ENCODE results near the gene MAK.

DNA sequence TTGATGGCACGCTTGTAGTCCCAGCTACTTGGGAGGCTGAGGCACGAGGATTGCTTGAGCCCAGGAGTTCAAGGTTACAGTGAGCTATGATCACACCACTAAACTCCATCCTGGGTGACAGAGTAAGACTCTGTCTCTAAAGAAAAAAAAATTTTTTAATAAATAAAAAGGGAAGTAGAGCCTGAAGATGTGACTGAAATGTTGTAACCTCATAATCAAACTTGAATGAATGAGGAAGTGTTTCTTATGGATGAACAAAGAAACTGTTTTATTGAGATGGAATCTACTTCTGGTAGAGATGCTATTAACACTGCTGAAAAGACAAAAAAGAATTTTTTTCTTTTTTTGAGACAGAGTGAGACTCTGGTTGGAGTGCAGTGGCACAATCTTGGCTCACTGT lies 6.7 kb downstream of the MAK start:
- TF ChIP-seq, protein P1, sequence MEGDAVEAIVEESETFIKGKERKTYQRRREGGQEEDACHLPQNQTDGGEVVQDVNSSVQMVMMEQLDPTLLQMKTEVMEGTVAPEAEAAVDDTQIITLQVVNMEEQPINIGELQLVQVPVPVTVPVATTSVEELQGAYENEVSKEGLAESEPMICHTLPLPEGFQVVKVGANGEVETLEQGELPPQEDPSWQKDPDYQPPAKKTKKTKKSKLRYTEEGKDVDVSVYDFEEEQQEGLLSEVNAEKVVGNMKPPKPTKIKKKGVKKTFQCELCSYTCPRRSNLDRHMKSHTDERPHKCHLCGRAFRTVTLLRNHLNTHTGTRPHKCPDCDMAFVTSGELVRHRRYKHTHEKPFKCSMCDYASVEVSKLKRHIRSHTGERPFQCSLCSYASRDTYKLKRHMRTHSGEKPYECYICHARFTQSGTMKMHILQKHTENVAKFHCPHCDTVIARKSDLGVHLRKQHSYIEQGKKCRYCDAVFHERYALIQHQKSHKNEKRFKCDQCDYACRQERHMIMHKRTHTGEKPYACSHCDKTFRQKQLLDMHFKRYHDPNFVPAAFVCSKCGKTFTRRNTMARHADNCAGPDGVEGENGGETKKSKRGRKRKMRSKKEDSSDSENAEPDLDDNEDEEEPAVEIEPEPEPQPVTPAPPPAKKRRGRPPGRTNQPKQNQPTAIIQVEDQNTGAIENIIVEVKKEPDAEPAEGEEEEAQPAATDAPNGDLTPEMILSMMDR (conservative IDR thresholded peaks at IDR 0.05; ENCODE audit: low read length) = no peak
- no peak for TF ChIP-seq EZH2phosphoT487 (IDR thresholded peaks at IDR 0.05; ENCODE audit: borderline replicate concordance, low read depth, low read length)

All from OCI-LY7 (cell line).